Measurements from ENCODE around the gene TMOD4.

The TMOD4 gene

GRCh38 chr1:151175041-151175741, 590 bp downstream of the TMOD4 start:
- no peak for DNase-seq (ENCODE audit: low read depth, low spot score)

- no peak for DNase-seq (ENCODE audit: low read depth, low spot score)
These were observed 4.6 kb downstream of the TMOD4 start for GRCh38 chr1:151171190-151171589.

GRCh38 chr1:151167116-151167515, 8.7 kb downstream of the TMOD4 start:
- DNase-seq (ENCODE audit: low read depth, low spot score) = no peak

GRCh38 chr1:151166505-151166956, 9.2 kb downstream of the TMOD4 start:
- no peak for DNase-seq (ENCODE audit: low read depth, low spot score)

- peak; percentile 96 for DNase-seq (ENCODE audit: low read depth, low spot score)
These were observed 9.9 kb downstream of the TMOD4 start, which contains the start of the genes LYSMD1 and SCNM1 for GRCh38 chr1:151165738-151166504. Gene LYSMD1, minus strand, starts transcription at chr1:151165902. Its CDS starts 644 bp downstream, at chr1:151165258. Gene SCNM1, plus strand, starts transcription at chr1:151166144. Its CDS starts 9 bp downstream, at chr1:151166153.

- no peak for DNase-seq (ENCODE audit: low read depth, low spot score)
These were observed 10.5 kb downstream of the TMOD4 start for GRCh38 chr1:151165281-151165737.

- DNase-seq (ENCODE audit: low read depth, low spot score) = no peak
These were observed 11.0 kb downstream of the TMOD4 start for GRCh38 chr1:151164732-151165280.

- DNase-seq (ENCODE audit: low read depth, low spot score) = no peak
These were observed 16.4 kb downstream of the TMOD4 start for GRCh38 chr1:151159373-151159772.

- DNase-seq (ENCODE audit: low read depth, low spot score) = no peak
These were observed 17.0 kb downstream of the TMOD4 start for GRCh38 chr1:151158751-151159251.

GRCh38 chr1:151158326-151158725, 17.5 kb downstream of the TMOD4 start:
- no peak for DNase-seq (ENCODE audit: low read depth, low spot score)

GRCh38 chr1:151157067-151157531, 18.7 kb downstream of the TMOD4 start:
- DNase-seq (ENCODE audit: low read depth, low spot score) = peak; percentile 23

GRCh38 chr1:151156515-151156819, 19.3 kb downstream of the TMOD4 start, which contains the start of gene TNFAIP8L2:
Gene TNFAIP8L2, plus strand, starts transcription at chr1:151156649. Its CDS starts 2,049 bp downstream, at chr1:151158698.
- DNase-seq (ENCODE audit: low read depth, low spot score) = peak; percentile 38

GRCh38 chr1:151147665-151148064, 28.1 kb downstream of the TMOD4 start:
- DNase-seq (ENCODE audit: low read depth, low spot score) = no peak

GRCh38 chr1:151147132-151147503, 28.7 kb downstream of the TMOD4 start:
- DNase-seq (ENCODE audit: low read depth, low spot score) = no peak

GRCh38 chr1:151146412-151147131, 29.2 kb downstream of the TMOD4 start, which contains the start of gene SEMA6C:
Gene SEMA6C, minus strand, starts transcription at chr1:151146631. Its CDS starts 4,010 bp downstream, at chr1:151142621.
- peak; percentile 79 for DNase-seq (ENCODE audit: low read depth, low spot score)

GRCh38 chr1:151146072-151146411, 29.7 kb downstream of the TMOD4 start:
- DNase-seq (ENCODE audit: low read depth, low spot score) = no peak

GRCh38 chr1:151145304-151146071, 30.3 kb downstream of the TMOD4 start:
- no peak for DNase-seq (ENCODE audit: low read depth, low spot score)

GRCh38 chr1:151144474-151145303, 31.1 kb downstream of the TMOD4 start:
- DNase-seq (ENCODE audit: low read depth, low spot score) = no peak

- DNase-seq (ENCODE audit: low read depth, low spot score) = no peak
These were observed 31.8 kb downstream of the TMOD4 start for GRCh38 chr1:151143986-151144385.

GRCh38 chr1:151143057-151143435, 32.7 kb downstream of the TMOD4 start:
- no peak for DNase-seq (ENCODE audit: low read depth, low spot score)
